GM10847 (cell line): ENCODE data around the gene MYOZ1.

Experiments
- POLR2A ChIP-seq: IDR thresholded peaks from 2 replicates; pipeline ENCODE4 v1.6.1; 2011; ENCODE audit not compliant: insufficient read length; ENCODE audit errors: extremely low read depth

The MYOZ1 gene, protein sequence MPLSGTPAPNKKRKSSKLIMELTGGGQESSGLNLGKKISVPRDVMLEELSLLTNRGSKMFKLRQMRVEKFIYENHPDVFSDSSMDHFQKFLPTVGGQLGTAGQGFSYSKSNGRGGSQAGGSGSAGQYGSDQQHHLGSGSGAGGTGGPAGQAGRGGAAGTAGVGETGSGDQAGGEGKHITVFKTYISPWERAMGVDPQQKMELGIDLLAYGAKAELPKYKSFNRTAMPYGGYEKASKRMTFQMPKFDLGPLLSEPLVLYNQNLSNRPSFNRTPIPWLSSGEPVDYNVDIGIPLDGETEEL

DNA sequence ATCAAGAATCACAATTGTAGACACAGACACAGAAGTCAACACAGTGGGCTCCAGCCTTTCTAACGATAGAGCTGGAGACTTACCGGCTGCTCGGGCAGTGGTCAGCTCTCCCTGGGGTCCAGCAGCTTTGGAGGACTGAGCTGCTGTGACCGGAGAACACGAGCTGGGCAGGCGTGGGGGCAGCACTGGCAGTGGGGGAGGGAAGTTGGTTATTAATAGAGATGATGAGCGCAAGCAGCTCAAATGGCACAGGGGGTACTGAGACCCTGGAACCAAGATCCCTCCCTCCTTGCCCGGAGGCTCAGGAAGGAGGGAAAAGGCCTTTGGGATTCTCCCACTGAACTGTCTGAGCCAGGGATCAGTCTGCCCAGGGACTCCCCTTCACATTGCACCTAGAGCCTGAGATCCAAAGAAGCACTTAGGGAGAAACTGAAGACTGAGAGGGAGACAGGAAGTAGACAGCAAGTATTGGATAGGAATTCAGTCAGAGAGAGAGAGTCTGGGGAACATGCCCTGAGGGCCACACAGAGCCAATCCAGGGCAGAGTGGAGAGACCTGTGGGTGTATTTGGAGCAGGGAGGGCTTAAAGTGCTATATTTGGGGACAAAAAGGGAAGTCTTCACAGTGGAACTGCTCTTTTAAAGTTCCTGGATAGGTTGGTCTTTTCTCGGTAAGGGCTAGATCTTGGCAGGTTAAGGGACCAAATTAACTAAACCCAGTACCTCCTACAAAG, at the start of gene MYOZ1:
Gene MYOZ1 (minus strand): TSS at position 147 of the 733 bp plus-strand sequence. CDS start 1,457 bp downstream, outside the sequence.
- no peak for TF ChIP-seq POLR2A

DNA sequence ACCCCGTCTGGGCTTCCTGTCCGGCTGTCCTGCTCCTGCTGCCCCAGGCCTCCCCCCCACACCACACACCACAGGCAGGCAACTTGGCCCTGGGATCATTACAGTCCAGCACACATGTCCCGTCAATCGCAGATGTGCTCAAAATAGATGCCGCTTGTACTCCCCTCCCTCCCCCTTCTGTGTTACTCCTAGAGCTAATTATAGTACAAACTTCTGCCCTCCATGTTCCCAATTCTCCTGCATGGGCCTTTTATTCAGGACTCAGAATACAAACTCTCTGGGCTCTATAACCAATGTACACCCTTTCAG, 14.7 kb upstream of the MYOZ1 start, which contains the start of gene SYNPO2L:
Gene SYNPO2L (minus strand): TSS at position 40 of the 309 bp plus-strand sequence. CDS start 107 bp downstream, outside the sequence.
- TF ChIP-seq POLR2A: no peak

DNA sequence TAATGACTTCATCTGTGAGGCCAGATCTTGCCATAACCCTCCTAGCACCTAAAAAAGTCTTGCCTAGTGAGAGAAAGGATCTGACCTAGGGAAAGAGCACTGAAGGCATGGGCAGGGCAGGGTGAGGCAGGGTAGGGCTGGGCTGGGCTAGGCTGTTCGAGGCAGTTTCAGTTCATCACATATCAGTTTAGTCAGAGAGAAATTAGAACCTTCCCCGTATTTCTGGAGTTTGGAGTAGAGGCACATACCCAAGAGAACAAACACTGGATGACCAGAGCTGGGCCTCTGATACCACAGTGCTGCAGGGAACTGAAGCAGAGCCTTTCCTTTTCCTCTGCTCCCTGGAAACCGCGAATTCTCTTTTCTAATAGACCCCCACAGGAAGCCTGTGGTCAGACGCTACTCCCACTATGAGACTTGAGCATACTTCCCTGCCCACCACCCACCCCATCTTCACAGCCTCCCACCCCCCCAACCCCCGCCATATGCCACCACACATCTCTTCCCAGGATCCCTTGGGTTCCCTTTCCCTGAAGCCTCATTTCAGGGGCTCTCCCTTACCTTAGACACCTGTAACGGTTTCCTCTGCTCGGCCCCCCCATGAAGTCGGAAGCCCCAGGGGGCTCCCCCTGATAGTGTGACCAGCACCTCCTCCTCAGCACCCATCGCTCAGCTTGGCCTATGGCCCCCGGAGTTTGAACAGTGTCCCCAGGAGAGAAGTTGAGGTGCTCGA, 14.1 kb upstream of the MYOZ1 start:
- no peak for TF ChIP-seq POLR2A

DNA sequence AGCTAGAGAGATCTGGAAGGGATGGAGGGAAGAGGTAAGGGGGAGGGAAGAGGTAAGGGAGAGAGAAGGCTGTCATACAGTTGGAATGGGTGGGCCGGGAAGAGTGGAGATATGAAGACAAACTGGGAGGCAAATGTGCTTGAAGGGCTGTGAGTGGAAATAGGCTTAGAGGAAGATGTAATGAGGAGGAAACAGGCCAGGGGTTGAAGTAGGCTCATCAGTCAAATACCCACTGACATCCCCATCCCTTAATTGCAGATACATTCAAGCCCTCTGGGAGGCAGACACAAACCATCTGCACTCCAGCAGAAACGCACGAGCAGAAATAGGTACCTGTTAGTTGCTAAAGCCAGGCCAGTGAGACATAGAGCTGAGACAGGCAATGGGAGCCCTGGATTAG, 12.4 kb upstream of the MYOZ1 start:
- no peak for TF ChIP-seq POLR2A

DNA sequence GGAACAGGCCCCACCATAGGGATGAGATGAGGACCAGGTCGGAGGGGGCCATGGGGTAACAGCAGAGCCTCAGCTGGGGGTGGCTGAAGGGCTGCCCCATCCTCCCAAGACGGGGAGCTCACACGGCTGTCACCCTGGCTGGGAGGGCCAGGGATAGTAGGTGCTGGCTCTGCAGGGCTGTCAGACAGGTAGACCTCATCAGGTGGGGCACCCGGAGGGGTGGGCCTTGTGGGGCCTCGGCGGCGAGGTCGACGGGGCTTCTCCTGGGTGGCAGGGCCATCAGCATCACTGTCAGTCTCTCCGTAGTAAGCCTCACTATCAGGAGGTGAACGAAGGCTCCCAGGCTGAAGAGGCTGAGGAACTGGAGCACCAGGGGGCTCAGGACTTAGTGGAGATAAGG, 11.9 kb upstream of the MYOZ1 start:
- no peak for TF ChIP-seq POLR2A

DNA sequence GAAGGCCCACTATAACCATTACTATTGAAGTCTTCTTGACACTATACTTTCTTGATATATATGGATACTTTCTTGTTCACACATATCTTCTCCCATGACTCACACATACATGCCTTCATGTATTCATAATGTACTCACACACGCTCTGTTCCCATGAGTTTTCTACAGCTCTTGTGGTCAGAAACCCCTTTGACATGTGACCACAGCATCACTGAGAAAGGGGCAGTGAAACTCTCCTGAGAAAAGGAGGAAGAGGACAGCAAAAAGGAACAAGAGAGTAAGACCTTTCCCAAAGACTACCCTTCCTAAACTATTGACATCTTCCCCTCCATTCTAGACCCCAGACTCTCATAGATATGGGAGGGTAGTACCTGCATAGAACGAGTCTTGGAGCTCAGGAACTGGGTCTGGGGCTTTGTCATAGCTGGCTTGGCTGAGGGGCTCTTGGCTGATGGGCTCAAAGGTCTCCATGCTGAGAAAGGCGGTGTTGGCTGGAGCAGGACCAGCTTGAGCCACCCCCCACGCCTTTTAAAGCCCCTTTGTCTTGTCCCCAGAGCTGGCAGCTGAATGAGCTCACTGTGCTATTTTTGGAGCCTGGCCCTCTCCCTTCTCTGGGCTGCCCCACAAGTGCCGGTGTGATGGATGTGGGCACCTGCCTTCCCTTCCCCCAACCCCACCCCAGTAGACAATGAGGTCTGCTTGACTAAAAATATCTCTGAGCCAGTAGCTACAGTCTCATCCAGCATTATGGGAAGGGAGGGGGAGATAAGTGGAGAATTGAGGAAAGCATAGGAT, 9.5 kb upstream of the MYOZ1 start:
- TF ChIP-seq POLR2A: no peak

DNA sequence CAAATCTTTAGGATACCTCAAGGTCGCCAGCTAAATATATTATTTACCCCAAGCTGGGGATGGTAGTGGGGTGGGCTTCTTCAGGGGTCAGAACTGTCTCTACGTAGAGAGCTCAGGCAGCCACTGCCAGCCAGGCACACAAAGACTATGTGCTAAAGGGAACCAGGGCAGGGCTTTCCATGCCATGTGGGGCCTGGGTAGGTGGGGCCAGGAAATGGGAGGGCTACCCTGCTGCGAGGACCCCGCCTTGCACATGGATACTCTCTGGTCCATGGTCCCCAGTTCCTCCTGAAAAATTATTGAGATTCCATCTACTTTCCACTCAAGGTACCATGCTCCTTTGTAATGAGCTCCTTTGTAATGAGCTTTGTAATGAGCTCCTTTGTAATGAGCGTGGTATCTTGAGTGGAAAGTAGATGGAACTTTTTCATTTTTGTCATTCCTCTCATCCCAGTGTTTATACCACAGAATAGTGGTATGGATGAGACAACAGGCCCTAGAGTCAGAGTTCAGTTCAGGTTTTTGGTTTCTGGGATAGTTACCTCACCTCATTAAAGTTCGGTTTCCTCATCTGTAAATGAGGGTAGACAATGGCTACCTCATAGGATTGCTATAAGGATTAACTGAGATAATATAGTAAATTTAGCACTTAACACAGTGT, 8.7 kb upstream of the MYOZ1 start:
- TF ChIP-seq POLR2A: no peak

DNA sequence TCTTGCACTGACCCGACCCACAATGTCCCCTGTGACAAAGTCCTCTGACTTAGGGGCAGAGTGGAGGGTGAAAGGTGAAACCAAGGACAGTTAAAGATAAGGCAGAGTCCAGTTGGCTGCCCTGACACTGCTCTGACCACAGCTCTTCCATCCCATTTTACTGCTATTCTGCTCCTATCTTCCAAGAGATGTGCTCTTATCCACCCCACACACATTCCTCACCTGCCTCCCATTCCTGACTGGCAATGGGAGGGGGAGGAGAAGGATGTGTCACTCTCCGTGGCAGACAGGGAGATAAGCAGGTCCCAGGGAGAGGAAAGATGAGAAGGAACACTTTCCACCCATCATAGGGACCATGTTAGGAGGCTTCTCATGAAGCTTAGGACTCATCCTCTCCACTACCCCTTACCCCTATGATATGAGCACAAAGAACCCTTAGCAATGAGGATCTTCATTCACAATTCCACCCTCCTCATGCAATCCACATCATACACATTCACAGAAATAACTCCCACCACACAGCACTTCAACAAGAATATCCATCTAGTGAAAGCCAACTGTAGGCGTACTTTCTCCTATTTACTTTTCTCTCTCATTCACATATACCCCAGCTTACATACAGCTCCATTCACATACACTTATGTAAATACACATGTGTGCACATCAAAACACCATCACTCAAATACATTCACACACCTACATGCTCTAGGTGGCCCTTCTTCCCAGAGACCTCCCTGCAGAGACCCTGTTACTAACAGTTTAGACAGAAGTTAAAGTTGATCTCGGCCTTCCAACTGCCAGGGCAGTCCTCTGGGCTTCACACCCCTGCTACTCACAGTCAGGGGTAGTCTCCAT, 7.9 kb upstream of the MYOZ1 start:
- no peak for TF ChIP-seq POLR2A

DNA sequence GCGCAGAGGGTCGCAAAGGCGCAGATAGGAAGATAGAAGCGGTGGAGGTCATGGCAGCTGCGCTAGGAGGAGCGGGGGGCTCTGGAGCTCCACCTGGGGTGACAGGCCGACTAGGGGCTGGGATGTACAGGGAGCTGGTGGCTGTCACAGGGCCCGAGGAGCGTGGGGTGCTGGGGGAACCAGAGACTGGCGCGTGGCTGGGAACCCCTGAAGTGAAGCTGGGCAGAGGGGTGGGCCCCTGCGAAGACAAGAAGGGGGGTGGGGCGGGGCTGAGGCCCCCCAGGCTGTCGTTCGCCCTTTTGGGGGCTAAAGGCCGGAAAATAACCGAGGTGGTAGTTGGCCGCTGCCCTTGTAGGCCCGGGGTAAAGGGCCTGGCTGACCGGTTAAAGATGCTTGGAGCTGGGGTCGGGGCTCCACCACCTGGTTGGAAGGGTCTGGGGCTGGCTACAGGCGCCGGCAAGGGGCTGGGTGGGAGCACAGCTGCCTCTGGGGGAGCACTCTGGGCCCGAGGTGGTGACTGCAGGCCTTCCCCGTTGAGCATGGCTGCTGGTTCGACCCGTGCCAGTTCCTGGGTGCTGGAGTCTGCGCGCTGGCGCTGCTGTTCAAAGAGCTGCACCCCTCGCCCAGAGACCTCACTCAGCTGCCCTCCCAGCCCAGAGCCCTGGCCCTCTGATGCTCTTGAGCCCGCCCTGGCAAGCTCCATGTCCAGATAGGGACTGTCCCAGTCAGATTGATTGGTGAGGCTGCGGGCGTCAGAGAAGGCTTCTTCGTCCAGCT, 6.8 kb upstream of the MYOZ1 start:
- TF ChIP-seq POLR2A: no peak

DNA sequence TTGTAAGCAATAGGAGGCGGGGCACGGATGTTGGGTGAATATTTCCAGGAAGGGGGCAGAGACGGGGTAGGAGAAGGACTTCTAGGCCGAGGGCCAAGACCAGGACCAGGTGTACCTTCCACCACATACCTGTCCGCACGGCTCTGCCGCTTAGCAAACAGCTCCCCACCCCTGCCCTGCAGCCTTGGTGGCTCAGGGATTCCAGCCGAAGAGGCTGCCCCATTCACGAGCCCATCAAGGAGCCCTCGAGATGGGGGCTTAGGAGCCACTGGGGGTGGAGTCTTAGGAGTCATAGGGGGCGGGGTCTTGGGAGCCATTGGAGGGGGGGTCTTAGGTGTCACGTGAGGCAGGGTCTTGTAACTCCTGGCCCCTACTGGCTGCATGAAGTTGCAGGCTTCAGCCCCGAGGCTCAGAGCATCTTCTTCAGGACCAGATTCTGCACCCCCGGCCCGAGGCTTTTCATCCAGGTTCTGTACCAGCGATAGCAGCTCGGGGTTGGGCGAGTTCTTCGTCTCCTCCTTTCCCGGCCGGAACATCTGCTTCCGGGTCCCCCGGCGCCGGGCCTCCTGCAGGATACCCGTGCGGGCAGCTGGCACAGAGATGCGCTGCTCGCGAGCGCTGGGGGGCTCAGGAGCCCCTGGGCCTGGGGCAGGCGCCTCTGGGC, 6.1 kb upstream of the MYOZ1 start:
- TF ChIP-seq POLR2A: no peak

DNA sequence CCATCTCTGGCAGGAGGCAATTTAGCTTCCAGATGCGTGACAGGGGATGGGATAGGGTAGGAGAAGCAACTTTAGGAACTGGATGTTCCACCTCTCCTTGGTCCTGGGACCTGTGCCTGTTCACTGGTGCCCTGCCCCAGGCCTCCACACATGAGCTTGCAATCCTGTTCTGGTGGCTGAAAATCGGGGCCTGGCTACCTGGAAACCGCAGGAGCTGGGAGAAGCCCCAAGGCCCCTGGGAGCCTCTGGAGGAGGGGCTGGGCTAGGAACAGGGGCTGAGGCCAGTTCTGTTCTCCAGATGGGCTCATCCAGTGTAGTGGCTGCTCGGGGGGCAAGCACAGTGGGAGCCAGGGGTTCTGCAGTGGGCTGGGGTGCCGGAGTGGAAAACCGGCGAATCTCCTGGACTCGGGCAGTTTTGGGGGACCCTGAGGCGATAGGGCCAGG, 5.3 kb upstream of the MYOZ1 start:
- TF ChIP-seq POLR2A: no peak

DNA sequence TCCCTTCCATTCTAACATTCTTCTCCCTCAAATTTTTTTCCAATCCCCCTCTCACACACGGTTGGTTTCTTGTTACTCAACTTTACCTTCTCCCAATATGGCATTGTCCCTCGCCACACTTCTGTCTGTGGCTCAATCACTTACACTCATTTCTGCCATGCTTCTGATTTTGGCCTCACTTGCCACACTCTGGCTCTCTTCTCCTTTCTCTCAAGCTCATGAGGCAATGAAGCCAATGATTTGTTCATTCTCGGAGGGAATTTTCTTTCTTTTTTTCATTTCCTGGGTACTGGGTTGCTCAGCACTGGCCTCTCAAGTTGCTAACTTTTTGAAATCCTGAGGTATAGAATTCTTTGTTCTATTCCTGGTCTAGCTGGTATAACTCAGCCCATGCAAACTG, 4.0 kb upstream of the MYOZ1 start:
- TF ChIP-seq POLR2A: no peak
